SK-N-SH treated with all-trans-retinoic acid at 6 μM for 48 hours (cell line): ENCODE results near the gene CCDC122.

ENCODE experiments used
- ATAC-seq: fragments of 200-7000 bp; cut with Tn5 transposase; 3 replicates; pipeline ENCODE4 v1.9.1; 2020; ENCODE audit warnings: mild to moderate bottlenecking, moderate library complexity
- ARNTL ChIP-seq: fragments of 450-650 bp; formaldehyde crosslinking; IDR thresholded peaks from 2 replicates; pipeline ENCODE4 v1.5.0; 2020; ENCODE audit warnings: low read depth, mild to moderate bottlenecking, moderate library complexity, borderline replicate concordance
- CREB5 ChIP-seq: fragments of 250-450 bp; sonication (Bioruptor Pico); IDR thresholded peaks from 2 replicates; pipeline ENCODE4 v1.5.1; 2020; ENCODE audit warnings: low read depth, mild to moderate bottlenecking, moderate library complexity
- CSDC2 ChIP-seq: fragments of 250-450 bp; sonication (Bioruptor Pico); IDR thresholded peaks from 2 replicates; pipeline ENCODE4 v1.5.0; 2020; ENCODE audit warnings: mild to moderate bottlenecking, moderate library complexity
- ESRRG ChIP-seq: fragments of 250-450 bp; sonication (Bioruptor Pico); IDR thresholded peaks from 2 replicates; pipeline ENCODE4 v1.6.1; 2021; ENCODE audit warnings: mild to moderate bottlenecking
- GLIS3 ChIP-seq: fragments of 250-450 bp; sonication (Bioruptor Pico); IDR thresholded peaks from 2 replicates; pipeline ENCODE4 v1.5.0; 2020; ENCODE audit warnings: mild to moderate bottlenecking, moderate library complexity
- ISL1 ChIP-seq: fragments of 250-450 bp; sonication (Bioruptor Pico); IDR thresholded peaks from 2 replicates; pipeline ENCODE4 v2.1.2; 2022; ENCODE audit warnings: mild to moderate bottlenecking, moderate library complexity
- OSR1 ChIP-seq: fragments of 250-450 bp; sonication (Bioruptor Pico); IDR thresholded peaks from 2 replicates; pipeline ENCODE4 v1.8.0; 2022; ENCODE audit warnings: moderate library complexity, mild to moderate bottlenecking, inconsistent platforms
- PATZ1 ChIP-seq: fragments of 250-450 bp; sonication (Bioruptor Pico); IDR thresholded peaks from 2 replicates; pipeline ENCODE4 v1.8.0; 2020; ENCODE audit warnings: mild to moderate bottlenecking, moderate library complexity, borderline replicate concordance
- PPARA ChIP-seq: fragments of 250-450 bp; sonication (Bioruptor Pico); IDR thresholded peaks from 2 replicates; pipeline ENCODE4 v1.5.0; 2020; ENCODE audit warnings: mild to moderate bottlenecking, borderline replicate concordance
- RARB ChIP-seq: fragments of 250-450 bp; sonication (Bioruptor Pico); IDR thresholded peaks from 2 replicates; pipeline ENCODE4 v1.8.0; 2021; ENCODE audit warnings: mild to moderate bottlenecking, moderate library complexity
- SNAI2 ChIP-seq: fragments of 250-450 bp; sonication (Bioruptor Pico); IDR thresholded peaks from 2 replicates; pipeline ENCODE4 v1.5.0; 2020; ENCODE audit warnings: mild to moderate bottlenecking, moderate library complexity
- TCF4 ChIP-seq: fragments of 250-450 bp; sonication (Bioruptor Pico); IDR thresholded peaks from 2 replicates; pipeline ENCODE4 v1.8.0; 2021; ENCODE audit warnings: mild to moderate bottlenecking, moderate library complexity, borderline replicate concordance
- TOX ChIP-seq: fragments of 250-450 bp; sonication (Bioruptor Pico); IDR thresholded peaks from 2 replicates; pipeline ENCODE4 v1.8.0; 2021; ENCODE audit warnings: mild to moderate bottlenecking, moderate library complexity, borderline replicate concordance
- TSHZ2 ChIP-seq: fragments of 250-450 bp; sonication (Bioruptor Pico); IDR thresholded peaks from 2 replicates; pipeline ENCODE4 v1.5.0; 2020; ENCODE audit warnings: mild to moderate bottlenecking, moderate library complexity
- ZC3H10 ChIP-seq: fragments of 250-450 bp; sonication (Bioruptor Pico); IDR thresholded peaks from 2 replicates; pipeline ENCODE4 v1.5.1; 2021; ENCODE audit warnings: mild to moderate bottlenecking, moderate library complexity
- ZFP3 ChIP-seq: fragments of 250-450 bp; sonication (Bioruptor Pico); IDR thresholded peaks from 2 replicates; pipeline ENCODE4 v1.5.0; 2020; ENCODE audit warnings: mild to moderate bottlenecking, moderate library complexity
- ZFP30 ChIP-seq: fragments of 450-650 bp; formaldehyde crosslinking; IDR thresholded peaks from 2 replicates; pipeline ENCODE4 v1.5.0; 2022; ENCODE audit warnings: mild to moderate bottlenecking, moderate library complexity
- ZNF70 ChIP-seq: fragments of 450-650 bp; formaldehyde crosslinking; IDR thresholded peaks from 2 replicates; pipeline ENCODE4 v1.5.0; 2020; ENCODE audit warnings: mild to moderate bottlenecking, moderate library complexity
- ZNF8 ChIP-seq: fragments of 450-650 bp; formaldehyde crosslinking; IDR thresholded peaks from 2 replicates; pipeline ENCODE4 v1.5.0; 2020; ENCODE audit warnings: mild to moderate bottlenecking, moderate library complexity
- TF ChIP-seq, protein P1 (sequence below): fragments of 250-450 bp; sonication (Bioruptor Pico); IDR thresholded peaks from 2 replicates; pipeline ENCODE4 v1.8.0; 2021; ENCODE audit warnings: low read depth, mild to moderate bottlenecking, moderate library complexity, borderline replicate concordance

The CCDC122 gene

GRCh38 chr13:43918636-43919035 lies 39.1 kb upstream of the CCDC122 start:
- ATAC-seq = no peak
- no peak for TF ChIP-seq ZFP30 (CRISPR knock-in tag)
- no peak for TF ChIP-seq TOX (CRISPR knock-in tag)
- TF ChIP-seq ARNTL = no peak
- TF ChIP-seq GLIS3 (CRISPR knock-in tag) = no peak
- TF ChIP-seq RARB (CRISPR knock-in tag) = no peak
- no peak for TF ChIP-seq PPARA
- no peak for TF ChIP-seq TSHZ2 (CRISPR knock-in tag)
- no peak for TF ChIP-seq PATZ1 (CRISPR knock-in tag)
- TF ChIP-seq ZNF70 (CRISPR knock-in tag) = no peak
- no peak for TF ChIP-seq ISL1 (CRISPR knock-in tag)
- no peak for TF ChIP-seq SNAI2 (CRISPR knock-in tag)
- no peak for TF ChIP-seq OSR1 (CRISPR knock-in tag)
- no peak for TF ChIP-seq TCF4 (CRISPR knock-in tag)
- TF ChIP-seq ZFP3 = no peak
- TF ChIP-seq, protein P1, sequence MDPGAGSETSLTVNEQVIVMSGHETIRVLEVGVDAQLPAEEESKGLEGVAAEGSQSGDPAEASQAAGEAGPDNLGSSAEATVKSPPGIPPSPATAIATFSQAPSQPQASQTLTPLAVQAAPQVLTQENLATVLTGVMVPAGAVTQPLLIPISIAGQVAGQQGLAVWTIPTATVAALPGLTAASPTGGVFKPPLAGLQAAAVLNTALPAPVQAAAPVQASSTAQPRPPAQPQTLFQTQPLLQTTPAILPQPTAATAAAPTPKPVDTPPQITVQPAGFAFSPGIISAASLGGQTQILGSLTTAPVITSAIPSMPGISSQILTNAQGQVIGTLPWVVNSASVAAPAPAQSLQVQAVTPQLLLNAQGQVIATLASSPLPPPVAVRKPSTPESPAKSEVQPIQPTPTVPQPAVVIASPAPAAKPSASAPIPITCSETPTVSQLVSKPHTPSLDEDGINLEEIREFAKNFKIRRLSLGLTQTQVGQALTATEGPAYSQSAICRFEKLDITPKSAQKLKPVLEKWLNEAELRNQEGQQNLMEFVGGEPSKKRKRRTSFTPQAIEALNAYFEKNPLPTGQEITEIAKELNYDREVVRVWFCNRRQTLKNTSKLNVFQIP (CRISPR knock-in tag) = no peak
- no peak for TF ChIP-seq ZNF8 (CRISPR knock-in tag)

GRCh38 chr13:43916828-43917227 lies 37.3 kb upstream of the CCDC122 start:
- TF ChIP-seq ZNF70 (CRISPR knock-in tag) = no peak
- TF ChIP-seq OSR1 (CRISPR knock-in tag) = no peak
- TF ChIP-seq ZNF8 (CRISPR knock-in tag) = no peak
- TF ChIP-seq TCF4 (CRISPR knock-in tag) = no peak
- TF ChIP-seq ESRRG (CRISPR knock-in tag) = no peak
- no peak for TF ChIP-seq CREB5 (CRISPR knock-in tag)
- TF ChIP-seq TSHZ2 (CRISPR knock-in tag) = no peak
- TF ChIP-seq ZC3H10 (CRISPR knock-in tag) = no peak
- TF ChIP-seq SNAI2 (CRISPR knock-in tag) = no peak
- TF ChIP-seq, protein P1 (CRISPR knock-in tag) = no peak
- no peak for TF ChIP-seq CSDC2
- TF ChIP-seq, all 23 proteins: peak for 0

More at GRCh38 chr13:43916828-43917227, 37.3 kb upstream of the CCDC122 start:
- no peak for ATAC-seq
